IPS-18c (cell line): Measurements from ENCODE around the gene BPIFA3.

Experiments
- H3K4me3 ChIP-seq: 2 replicates; pipeline ENCODE4 v1.7.0; 2013; ENCODE audit warnings: low read depth, mild to moderate bottlenecking, low read length, moderate library complexity; ENCODE audit not compliant: insufficient read depth
- H3K9me3 ChIP-seq: one replicate; pipeline ENCODE4 v1.6.1; 2013; ENCODE audit warnings: mild to moderate bottlenecking, low read length, moderate library complexity; ENCODE audit not compliant: control insufficient read depth, insufficient read depth

Gene BPIFA3

GRCh38 chr20:33202451-33202850, 14.7 kb upstream of the BPIFA3 start:
- Histone ChIP-seq H3K9me3 (peaks cover 2% of the 10 kb centered on the region), H3K4me3 (no peak overlapping the region)

- no peak overlapping the region for H3K4me3 ChIP-seq
- H3K9me3 ChIP-seq, result peaks cover 2% of the 10 kb centered on the region
These were observed 13.7 kb upstream of the BPIFA3 start for GRCh38 chr20:33203444-33203843.

- Histone ChIP-seq H3K4me3 (no peak overlapping the region), H3K9me3 (no peaks in the 10 kb centered on the region)
These were observed 7.4 kb upstream of the BPIFA3 start for GRCh38 chr20:33209789-33210188.

DNA sequence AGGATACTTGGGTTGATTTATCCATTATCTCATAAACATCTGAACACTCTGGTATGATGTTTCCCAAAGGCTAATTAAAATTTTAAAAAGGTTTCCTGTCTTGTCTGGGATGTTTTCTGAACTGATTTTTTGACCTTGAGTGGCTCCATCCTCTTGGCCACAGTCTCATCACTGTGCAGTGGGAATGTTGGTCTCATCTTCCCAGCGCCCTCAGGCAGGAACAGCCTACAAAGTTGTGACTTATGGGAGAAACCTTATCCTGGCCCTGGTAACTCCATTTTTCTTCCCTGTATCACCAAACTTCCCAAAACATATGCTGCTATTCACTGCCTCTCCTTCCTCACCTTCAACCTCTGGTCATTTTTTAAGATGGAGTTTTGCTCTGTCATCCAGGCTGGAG, 6.8 kb upstream of the BPIFA3 start:
- no peaks in the 10 kb centered on the region for H3K9me3 ChIP-seq

GRCh38 chr20:33211817-33212424, 5.2 kb upstream of the BPIFA3 start:
- H3K9me3 ChIP-seq, result no peaks in the 10 kb centered on the region
- no peak overlapping the region for H3K4me3 ChIP-seq

More for the DNA sequence above, 6.8 kb upstream of the BPIFA3 start:
- no peak overlapping the region for H3K4me3 ChIP-seq

DNA sequence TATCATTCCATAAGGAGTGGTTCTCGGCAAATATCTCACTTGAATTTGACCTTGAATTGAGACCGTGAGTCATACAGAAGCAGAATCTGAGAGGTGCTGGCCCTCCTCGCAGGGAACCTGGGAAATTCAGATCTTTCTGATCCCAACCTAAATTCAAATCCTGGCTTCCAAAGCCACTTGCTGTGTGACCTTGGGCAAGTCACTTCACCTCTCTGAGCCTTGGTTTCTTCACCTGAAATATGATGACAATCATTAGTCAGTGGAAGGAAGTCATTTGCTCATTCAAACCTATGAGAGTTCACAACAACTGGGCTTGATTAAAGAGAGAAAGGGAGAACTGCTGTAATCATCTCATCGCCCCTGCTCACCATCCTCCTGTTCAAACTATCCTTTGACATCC, 7.2 kb downstream of the BPIFA3 start:
- Histone ChIP-seq H3K9me3 (peaks cover 2% of the 10 kb centered on the region), H3K4me3 (no peak overlapping the region)

DNA sequence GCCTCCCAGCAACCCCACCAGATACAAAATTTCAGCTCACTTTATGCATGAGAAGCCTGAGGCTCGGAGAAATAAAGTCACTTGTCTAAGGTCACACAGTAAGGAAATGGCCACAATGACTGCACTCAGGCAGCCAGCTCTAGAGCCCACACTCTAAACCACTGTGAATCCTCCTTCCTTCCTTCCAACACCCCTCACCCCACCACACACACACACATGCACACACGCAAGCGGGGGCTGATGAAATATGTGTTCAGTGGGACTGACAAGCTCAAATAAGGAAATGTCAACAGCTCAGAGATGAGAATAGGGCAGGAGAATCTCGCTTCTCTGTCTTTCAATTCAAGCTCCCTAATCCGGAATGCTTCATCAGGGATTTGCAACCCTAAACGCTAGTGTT, 12.7 kb downstream of the BPIFA3 start:
- Histone ChIP-seq H3K4me3 (no peak overlapping the region), H3K9me3 (peaks cover 2% of the 10 kb centered on the region)

- Histone ChIP-seq H3K4me3 (no peak overlapping the region), H3K9me3 (peaks cover 2% of the 10 kb centered on the region)
These were observed 14.1 kb downstream of the BPIFA3 start for GRCh38 chr20:33231237-33231636.

DNA sequence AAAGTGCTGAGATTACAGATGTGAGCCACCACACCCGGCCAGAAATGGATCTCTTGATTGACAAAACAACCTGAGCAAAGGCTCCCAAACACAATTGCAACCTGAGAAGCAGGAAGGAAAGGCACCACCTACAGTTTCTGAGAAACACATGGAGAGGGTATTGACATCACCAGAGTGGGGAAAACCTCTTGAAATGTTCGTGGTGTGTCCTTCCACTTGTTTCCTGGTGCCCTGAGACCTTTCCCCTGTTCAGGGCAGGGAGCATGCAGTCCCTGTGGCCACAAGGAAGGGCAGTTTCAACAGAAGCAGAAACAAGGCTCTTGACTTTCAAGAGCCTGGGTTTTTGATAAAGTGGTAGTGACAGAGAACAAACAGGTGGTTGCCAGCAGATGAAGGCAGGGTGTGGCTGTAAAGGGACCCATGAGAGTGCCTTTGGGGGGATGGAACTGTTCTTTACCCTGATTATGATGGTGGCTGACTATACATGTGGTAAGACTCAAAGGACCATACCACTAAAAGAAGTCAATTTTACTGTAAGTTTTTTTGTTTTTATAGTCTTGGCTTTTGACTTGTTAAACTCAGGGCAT, 15.4 kb downstream of the BPIFA3 start:
- H3K4me3 ChIP-seq, result no peak overlapping the region

GRCh38 chr20:33233129-33233774, 16.1 kb downstream of the BPIFA3 start:
- H3K9me3 ChIP-seq, result peaks cover 2% of the 10 kb centered on the region
- H3K4me3 ChIP-seq, result no peak overlapping the region

More for the DNA sequence above, 15.4 kb downstream of the BPIFA3 start:
- peaks cover 2% of the 10 kb centered on the region for H3K9me3 ChIP-seq

GRCh38 chr20:33234050-33234449, 16.9 kb downstream of the BPIFA3 start:
- H3K9me3 ChIP-seq, result no peaks in the 10 kb centered on the region
- no peak overlapping the region for H3K4me3 ChIP-seq

GRCh38 chr20:33235696-33236095, 18.5 kb downstream of the BPIFA3 start, which contains the start of gene BPIFA1:
BPIFA1 (plus strand) TSS chr20:33235996; CDS start chr20:33237712, 1,716 bp downstream.
- Histone ChIP-seq H3K4me3 (no peak within 1 kb of the TSS), H3K9me3 (no peaks in the 10 kb centered on the region)

GRCh38 chr20:33236351-33236750, 19.2 kb downstream of the BPIFA3 start:
- Histone ChIP-seq H3K9me3 (no peaks in the 10 kb centered on the region), H3K4me3 (no peak overlapping the region)

DNA sequence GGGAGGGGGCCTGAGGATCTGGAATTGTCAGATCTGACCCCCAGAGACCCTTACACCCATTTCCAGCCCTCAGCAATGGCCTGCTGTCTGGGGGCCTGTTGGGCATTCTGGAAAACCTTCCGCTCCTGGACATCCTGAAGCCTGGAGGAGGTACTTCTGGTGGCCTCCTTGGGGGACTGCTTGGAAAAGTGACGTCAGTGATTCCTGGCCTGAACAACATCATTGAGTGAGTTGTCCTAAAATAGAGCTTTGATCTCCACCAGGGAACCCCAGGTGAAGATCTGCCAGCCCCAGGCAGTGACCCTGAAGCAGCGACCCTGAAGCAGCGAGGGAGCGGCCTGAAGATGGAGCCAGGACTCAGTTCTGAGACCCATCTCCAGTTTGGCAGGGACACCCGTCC, 20.8 kb downstream of the BPIFA3 start:
- Histone ChIP-seq H3K4me3 (no peak overlapping the region), H3K9me3 (no peaks in the 10 kb centered on the region)

GRCh38 chr20:33239418-33239817, 22.3 kb downstream of the BPIFA3 start:
- H3K4me3 ChIP-seq, result no peak overlapping the region
- no peaks in the 10 kb centered on the region for H3K9me3 ChIP-seq

GRCh38 chr20:33239979-33240736, 23.0 kb downstream of the BPIFA3 start:
- Histone ChIP-seq H3K4me3 (no peak overlapping the region), H3K9me3 (no peaks in the 10 kb centered on the region)

DNA sequence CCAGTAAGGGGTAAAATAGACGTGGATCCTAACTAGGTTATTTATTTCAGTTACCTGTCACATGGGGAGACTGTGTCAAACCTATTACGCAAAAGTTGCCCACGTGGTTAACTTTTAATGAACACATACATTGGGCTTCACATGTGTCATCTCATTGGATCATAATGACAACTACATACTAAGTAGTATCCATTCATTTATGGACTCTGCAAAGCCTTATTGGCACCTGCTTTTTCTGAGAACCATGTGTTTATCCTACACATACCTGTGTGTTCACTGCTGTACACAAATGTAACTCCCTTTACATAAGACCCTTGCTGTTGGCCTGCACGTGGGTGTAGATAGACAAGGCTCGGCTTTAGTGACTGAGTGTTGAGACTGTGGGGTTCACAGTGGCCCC, 23.8 kb downstream of the BPIFA3 start:
- Histone ChIP-seq H3K9me3 (no peaks in the 10 kb centered on the region), H3K4me3 (no peak overlapping the region)
